HG03039 (cell line): ENCODE data around the gene SLC17A7.
A peak's percentile ranks its signal among the peaks of the same experiment; 100 is the strongest.
"Not testable (repeated sequence)": the region's sequence is repeated elsewhere in the genome, so short reads cannot be mapped to it uniquely, and the experiment has no call there.

Source experiments
- ATAC-seq: cut with Tn5 transposase; IDR thresholded peaks from one replicate; pipeline ENCODE4 v1.9.1; 2021; ENCODE audit warnings: mild to moderate bottlenecking, moderate library complexity; ENCODE audit not compliant: unreplicated experiment

Gene SLC17A7

DNA sequence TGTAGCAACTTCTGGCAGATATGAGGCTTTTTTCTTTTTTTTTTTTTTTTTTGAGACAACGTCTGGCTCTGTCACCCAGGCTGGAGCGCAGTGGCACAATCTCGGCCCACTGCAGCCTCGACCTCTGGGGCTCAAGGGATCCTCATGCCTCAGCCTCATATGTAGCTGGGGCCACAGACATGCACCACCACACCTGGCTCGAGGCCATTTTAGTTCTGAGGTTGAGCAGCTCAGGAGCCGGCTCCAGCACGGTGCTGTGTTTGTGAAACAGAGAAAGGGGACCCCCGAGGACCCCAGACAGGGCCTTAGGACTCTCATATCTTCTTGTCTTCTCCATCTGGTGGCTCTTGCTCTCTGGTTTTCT is 29.3 kb upstream of the SLC17A7 start:
- ATAC-seq = no peak

DNA sequence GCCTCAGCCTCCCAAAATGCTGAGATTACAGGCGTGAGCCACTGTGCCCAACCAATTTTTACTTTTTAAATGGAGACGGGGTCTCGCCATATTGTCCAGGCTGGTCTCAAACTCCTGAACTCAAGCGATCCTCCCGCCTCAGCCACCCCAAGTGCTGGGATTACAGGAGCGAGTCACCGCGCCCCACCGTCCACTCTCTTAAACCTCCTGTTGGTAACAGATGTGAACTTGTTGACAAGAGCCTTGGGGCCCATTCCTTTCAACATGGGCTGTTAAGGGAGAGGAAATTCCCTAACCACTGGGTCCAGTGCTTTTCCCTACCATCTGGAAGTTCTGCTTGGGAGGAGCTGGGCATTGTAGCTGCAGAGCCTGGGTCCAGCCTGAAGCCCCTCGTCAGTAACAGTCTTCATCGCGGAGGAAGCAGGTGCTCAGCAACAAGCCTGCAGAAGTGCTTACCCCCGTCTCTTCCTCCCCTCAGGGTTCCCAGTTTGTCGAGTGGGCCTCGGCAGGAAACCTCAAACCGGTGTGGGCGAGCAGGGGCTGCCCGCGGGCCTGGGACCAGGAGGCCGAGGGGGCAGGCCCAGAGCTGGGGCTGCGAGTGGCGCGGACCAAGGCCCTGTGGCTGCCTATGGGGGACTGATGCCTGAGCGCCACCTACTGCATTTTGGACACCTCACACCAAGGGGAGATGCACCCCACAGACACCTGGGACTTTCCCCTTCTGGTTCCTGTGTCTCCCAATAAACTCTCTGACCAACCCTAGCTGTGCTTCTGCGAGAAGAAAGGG is 28.7 kb upstream of the SLC17A7 start:
- peak; percentile 41 for ATAC-seq

DNA sequence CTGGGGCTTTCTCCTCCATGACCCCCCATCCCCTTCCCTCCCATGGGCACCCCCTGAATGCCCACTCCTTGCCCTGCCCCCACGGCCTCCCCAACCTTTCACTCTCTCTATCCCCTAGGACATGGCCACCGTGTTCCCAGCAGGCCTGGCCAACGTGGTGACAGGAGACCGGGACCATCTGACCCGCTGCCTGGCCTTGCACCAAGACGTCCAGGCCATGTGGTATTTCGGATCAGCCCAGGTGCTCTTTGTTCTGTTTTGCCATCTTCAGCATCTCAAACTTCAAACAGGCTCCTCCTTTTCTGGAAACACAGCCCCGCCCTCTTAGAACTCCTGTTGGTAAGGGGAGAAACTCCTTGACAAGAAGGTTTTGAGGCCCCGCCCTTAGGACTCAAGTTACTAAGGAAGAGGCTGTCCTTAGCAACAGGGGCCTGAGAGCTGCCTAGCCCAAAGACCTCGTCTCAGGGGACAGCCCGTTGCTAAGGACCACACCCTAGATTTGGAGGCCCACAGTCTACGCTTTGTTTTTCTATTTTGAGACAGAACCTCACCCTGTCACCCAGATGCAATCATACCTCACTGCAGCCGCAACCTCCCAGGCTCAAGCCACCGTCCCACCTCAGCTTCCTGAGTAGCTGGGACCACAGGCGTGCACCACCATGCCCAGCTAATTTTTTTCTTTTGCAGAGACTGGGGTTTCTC is 27.6 kb upstream of the SLC17A7 start:
- peak; percentile 49 for ATAC-seq

DNA sequence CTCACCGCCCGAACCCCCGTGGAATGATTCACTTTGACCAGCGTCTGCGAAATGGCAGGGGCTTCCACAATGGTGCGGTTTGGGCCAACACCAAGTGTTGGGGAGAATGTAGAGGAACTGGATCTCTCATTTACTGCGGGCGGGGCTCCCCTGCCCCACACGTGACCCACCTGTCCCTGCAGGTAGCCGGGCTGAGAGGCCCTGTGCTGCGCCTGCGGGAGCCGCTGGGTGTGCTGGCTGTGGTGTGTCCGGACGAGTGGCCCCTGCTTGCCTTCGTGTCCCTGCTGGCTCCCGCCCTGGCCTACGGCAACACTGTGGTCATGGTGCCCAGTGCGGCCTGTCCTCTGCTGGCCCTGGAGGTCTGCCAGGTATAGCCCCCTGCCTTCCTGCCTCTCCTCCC is 26.9 kb upstream of the SLC17A7 start:
- ATAC-seq = no peak

DNA sequence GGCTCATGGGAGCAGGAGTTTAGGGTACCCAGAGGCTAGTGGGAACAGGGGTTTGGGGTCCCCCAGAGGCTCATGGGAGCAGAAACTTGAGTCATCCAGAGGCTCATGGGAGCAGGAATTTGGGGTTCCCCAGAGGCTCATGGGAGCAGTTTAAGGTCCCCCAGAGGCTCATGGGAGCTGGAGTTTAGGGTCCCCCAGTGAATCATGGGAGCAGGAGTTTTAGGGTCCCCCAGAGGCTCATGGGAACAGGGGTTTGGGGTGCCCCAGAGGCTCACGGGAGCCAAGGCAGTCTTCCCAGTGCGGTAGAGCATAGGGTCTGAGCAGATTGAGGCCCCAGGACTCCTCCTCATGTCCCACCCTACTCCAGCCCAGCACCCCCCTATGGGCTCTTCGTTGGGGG is 24.0 kb upstream of the SLC17A7 start:
- no peak for ATAC-seq

DNA sequence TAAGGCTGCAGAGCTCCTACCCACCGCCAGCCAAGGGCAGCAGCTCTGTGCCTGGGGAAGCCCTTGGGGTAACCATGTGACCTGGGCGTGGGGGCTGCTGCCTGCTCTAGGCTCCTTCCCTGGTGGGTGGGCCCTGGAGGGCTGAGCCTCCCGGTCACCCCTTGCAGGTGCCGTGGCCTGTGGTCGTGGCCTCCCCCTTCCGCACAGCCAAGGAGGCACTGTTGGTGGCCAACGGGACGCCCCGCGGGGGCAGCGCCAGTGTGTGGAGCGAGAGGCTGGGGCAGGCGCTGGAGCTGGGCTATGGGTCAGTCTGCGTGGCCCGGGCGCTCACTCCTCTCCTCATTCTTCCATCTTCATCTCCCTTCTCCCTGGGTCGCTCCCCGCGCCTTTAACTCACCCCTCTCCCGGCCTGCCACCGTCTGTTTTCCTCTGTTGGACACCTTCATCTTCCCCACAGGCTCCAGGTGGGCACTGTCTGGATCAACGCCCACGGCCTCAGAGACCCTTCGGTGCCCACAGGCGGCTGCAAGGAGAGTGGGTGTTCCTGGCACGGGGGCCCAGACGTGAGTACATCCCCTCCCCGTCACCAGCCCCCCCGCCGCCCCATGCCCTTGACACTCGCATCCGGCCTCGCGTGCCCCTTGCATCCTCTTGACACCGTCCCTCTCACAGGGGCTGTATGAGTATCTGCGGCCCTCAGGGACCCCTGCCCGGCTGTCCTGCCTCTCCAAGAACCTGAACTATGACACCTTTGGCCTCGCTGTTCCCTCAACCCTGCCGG is 22.8 kb upstream of the SLC17A7 start:
- no peak for ATAC-seq

DNA sequence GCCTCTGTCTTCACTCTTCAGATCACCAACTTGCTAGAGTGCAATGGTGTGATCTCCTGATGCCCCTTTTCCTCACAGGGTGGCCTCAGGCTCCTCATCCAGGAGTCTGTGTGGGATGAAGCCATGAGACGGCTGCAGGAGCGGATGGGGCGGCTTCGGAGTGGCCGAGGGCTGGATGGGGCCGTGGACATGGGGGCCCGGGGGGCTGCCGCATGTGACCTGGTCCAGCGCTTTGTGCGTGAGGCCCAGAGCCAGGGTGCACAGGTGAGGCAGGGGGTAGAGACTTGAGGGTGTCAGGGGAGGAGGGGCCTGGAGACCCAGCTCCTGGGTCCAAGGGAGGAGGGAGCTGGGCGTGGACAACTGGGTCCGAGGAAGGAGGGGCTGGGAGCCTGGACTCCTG is 21.2 kb upstream of the SLC17A7 start:
- ATAC-seq = no peak

DNA sequence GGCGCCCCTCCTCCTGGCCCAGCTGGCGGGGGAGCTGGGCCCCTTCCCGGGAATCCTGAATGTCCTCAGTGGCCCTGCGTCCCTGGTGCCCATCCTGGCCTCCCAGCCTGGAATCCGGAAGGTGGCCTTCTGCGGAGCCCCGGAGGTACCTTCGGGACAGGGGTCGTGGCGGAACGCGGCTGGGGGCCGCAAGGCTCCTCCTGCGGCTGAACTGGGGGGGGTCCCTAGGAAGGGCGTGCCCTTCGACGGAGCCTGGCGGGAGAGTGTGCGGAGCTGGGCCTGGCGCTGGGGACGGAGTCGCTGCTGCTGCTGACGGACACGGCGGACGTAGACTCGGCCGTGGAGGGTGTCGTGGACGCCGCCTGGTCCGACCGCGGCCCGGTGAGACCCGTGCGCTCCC is 20.3 kb upstream of the SLC17A7 start:
- ATAC-seq = no peak

DNA sequence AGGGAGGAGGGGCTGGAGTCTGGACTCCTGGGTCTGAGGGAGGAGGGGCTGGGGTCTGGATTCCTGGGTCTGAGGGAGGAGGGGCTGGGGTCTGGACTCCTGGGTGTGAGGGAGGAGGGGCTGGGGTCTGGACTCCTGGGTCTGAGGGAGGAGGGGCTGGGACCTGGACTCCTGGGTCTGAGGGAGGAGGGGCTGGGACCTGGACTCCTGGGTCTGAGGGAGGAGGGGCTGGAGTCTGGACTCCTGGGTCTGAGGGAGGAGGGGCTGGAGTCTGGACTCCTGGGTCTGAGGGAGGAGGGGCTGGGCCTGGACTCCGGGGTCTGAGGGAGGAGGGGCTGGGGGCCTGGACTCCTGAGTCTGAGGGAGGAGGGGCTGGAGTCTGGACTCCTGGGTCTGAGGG is 19.8 kb upstream of the SLC17A7 start:
- ATAC-seq = not testable (repeated sequence)

DNA sequence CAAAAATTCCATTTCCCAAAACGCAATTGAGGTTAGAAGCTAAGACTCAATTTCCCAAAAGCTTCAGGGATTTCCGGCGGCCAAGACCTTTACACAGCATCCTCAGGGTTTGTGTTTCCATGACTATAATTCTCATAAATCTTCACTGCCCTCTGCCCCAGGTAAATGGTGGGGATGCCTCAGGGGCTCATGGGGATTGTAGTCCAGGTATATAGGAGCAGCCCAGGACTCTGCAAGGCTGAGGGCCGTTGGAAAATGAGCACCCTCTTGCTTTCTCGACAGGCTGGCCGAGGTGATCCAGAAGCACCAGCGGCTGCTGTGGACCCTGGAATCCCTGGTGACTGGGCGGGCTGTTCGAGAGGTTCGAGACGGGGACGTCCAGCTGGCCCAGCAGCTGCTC is 18.1 kb upstream of the SLC17A7 start:
- ATAC-seq = no peak

DNA sequence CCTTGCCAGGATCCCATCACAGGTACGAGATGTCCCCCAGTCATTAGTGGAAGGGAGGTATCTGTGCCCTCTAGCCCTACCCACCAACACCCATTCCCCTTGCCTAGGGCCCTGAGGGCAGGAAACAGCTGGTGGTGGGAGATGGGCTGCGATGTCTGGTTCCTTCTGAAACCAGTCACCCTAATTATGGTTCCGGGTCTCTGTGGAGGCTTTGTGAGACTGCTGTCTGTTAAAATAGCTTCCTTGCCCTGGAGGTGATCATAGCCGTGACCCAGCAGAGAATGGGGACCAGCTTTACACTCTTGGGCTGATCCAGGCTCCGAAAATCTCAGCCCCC is 17.2 kb upstream of the SLC17A7 start:
- no peak for ATAC-seq

DNA sequence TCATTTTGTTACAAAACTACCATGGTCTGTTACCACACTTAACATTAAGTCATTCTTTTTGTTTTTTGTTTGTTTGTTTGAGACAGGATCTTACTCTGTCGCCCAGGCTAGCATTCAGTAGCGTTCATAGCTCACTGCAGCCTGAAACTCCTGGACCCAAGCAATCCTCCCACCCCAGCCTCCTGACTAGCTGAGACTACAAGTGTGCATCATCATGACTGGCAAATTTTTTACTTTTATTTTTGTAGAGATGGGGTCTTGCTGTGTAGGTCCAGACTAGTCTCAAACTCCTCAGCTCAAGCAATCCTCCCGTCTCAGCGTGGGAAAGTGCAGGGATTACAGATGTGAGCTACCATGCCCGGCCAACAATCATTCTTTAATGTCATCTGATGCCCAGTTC is 15.0 kb upstream of the SLC17A7 start:
- no peak for ATAC-seq

DNA sequence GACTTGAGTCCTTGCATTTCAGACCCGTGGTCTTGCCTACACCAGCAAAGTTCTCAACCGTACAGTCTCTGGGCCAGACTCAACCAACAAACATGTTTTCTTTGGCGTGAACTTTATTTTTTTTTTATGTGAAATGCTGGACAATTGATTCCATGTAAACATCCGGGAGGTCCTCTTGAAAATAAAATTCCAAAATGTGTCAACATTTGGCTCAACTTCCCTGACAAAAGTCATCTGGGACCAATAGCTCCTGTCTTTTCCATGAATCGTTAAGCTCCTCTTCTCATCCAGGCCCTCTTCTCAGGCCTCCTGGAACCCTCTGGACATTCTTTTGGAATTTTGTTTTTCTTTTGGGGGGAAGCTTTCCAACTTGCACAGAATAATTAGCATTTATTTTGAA is 14.4 kb upstream of the SLC17A7 start:
- ATAC-seq = no peak

DNA sequence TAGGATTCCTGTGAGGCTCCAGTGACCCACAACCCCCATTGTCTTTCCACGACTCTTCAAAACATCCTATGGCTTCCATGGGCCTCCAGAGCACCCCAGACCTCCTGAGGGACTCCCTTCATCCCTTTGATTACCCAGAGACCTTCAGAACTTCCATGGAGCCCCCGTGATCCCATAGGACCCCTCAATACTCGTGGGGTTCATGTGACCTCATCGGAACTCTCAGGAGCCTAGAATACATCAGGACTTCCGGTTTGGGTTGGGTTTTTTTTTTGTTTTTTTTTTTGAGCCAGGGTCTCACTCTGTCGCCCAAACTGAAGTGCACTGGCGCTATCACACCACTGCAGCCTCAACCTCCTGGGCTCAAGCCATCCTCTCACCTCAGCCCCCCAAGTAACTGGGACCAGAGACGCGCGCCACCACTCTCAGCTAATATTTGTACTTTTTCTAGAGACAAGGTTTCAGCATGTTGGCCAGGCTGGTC is 12.5 kb upstream of the SLC17A7 start:
- no peak for ATAC-seq

DNA sequence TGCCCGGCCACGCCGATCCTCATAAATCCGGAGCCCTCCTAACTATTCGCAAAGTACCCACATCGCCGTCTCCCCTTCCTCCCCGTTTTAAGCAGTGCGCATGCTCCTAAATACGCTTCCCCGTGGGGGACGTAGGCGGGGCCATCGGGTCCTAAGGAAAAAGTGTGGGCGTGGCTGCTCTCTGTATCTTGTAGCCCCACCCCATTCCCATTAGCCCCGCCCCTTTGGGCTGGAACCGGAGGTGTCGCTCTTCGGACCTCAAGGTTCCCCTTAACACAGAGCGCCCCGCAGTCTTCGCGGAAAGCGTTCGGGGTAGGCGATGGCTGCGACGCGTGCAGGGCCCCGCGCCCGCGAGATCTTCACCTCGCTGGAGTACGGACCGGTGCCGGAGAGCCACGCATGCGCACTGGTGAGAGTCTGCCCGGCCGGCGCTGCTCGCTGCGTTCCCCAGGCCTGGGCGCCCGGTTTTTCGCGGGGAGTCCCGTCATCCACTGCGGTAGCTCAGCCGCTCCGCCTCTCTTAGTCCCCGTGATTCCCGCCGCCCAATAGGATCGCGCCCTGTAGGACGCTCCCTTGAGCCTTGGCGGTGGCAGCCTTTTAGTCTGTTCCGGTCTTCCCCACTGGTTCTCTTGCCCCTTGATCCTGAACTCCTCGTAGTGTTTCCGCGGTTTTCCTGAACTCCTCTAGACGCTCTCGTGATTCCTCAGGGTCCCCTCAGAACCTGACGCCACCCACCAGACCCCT is 11.9 kb upstream of the SLC17A7 start, which contains the start of gene ALDH16A1:
TSS of gene ALDH16A1 (plus strand) at position 213 of the 744 bp plus-strand sequence. CDS start at position 320, 107 bp downstream.
- peak; percentile 83 for ATAC-seq

DNA sequence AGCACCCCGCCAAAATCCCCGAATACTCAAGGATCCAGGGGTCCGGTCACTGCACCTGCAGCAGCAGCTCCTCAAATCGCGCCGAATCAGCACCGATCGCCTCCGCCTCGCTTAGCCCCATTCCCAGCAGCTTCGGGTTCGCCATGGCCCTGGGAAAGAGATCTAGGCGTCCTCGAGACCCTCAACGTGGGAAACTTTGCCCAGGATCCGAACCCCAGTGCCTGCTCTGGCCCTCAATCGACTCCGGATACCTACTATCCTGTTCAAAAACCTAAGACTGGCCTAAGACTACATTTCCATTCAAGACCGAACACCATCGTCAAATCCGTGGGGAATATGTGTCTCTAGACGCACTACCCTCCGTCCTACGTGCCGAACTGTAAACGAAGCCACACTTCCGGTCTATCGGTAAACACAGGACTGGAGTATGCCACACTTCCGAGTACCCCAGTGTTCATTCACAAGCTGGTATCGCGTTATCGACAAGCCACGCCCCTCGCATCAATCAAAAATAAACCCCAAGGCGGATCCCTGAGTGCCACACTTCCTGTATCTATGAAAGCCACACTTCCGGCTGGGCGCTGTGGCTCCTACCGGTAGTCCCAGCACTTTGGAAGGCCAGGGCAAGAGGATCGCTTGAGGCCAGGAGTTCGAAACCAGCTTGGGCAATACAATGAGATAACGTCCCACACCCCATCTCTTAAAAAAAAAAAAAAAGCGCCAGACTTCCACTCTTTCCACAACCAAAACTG is 10.3 kb upstream of the SLC17A7 start, which contains the start of gene PIH1D1:
TSS of gene PIH1D1 (minus strand) at position 385 of the 752 bp plus-strand sequence. CDS start at position 145, 240 bp downstream.
- ATAC-seq = peak; percentile 54

DNA sequence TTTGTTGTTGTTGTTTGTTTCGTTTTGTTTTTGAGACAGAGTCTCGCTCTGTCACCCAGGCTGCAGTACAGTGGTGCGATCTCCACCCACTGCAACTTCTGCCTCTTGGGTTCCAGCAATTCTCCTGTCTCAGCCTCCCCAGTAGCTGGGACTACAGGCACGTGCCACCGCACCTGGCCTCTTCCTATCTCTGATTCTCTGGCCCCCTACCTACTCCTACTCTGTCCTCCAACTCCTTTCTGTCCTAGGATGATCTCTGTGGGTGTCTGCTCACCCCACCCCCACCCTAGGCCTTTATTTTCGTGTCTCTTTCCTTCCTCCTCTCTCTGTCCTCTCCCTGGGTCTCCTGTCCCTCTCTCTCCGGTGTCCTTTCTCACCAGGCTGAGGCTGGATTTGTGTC is 9.1 kb upstream of the SLC17A7 start:
- ATAC-seq = no peak

DNA sequence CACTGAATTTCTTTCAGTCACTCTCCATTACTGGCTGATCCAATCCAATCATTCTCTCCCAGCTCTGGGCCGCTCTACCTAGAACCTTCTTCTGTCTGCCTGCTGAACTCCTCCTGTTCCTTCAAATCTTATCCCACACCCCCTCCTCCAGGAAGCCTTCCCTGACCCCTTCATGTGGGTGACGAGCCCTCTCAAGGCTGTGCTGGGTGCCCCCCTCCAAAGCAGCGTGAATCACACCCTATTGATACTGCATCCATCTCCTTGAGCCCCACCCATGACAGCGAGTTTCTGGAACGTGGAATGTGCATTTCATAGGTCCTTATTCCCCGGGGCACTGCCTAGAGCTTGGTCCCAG is 7.1 kb upstream of the SLC17A7 start:
- ATAC-seq = no peak

DNA sequence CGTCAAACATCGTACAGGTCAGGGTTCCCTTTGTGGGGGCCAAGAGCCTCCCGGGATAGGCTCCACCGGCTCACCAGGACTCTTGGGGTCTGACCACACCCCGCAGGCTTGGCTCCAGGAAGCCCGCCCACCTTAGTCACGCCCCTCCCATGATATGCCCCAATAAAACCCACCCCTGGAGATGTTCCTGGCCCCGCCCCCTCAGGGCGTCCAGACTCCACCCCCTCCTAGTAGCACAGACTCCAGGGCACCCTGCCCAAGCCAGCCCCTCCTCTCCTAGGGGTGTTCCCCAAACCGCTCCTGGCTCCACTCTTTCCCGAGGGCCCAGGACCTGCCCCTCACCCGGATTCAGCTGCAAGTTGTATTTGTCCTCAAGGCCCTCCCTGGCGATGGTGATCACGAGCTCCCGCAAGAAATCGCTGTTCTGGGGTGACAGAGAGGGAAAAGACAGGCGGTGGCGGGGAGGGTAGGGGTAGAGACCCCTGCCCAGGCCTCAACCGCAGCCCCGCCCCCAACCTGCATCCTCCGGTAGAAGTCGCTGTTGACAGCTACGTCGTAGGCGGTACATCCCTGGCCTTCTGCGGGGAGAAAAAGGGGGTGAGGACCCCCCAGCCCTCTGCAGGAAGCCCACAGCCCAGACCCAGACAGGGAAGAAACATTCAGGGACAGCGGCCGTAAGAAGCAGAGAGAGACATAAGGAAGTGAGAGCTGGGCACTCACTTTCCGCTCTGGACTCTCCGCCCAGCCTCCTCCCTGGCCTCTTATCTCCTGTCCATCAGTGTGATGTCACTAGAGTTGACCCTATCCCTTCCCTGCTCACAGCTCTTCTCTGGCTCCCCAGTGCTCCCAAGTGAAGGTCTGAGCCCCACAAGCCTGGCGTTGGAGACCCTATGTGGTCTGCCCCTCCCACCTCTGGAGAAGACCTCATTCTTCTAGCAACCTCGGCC is 6.4 kb upstream of the SLC17A7 start:
- no peak for ATAC-seq
